NB4 (cell line): ENCODE data around the gene OSM.
A peak's percentile ranks its signal among the peaks of the same experiment; 100 is the strongest.

Experiments
- DNase-seq: peaks from one replicate; pipeline ENCODE4 v3.0.0; 2010; ENCODE audit warnings: low read depth
- H3K4me3 ChIP-seq: one replicate; pipeline ENCODE4 v1.5.1; 2011; ENCODE audit warnings: mild to moderate bottlenecking, low read depth, low read length, moderate library complexity
- CTCF ChIP-seq: IDR thresholded peaks from one replicate; pipeline ENCODE4 v1.5.1; 2012; ENCODE audit warnings: low read depth, low read length
- MAX ChIP-seq: IDR thresholded peaks from 2 replicates; pipeline ENCODE4 v1.6.1; 2011; ENCODE audit warnings: low read depth, low read length
- MYC ChIP-seq: IDR thresholded peaks from 2 replicates; pipeline ENCODE4 v1.6.1; 2011; ENCODE audit warnings: low read depth, low read length
- POLR2A ChIP-seq: IDR thresholded peaks from 2 replicates; pipeline ENCODE4 v1.6.1; 2011; ENCODE audit warnings: mild to moderate bottlenecking; ENCODE audit not compliant: insufficient read length; ENCODE audit errors: extremely low read depth

Gene OSM

GRCh38 chr22:30263883-30264282, 2.8 kb downstream of the OSM start:
- no peak for DNase-seq
- no peak overlapping the region for H3K4me3 ChIP-seq
- TF ChIP-seq MAX (no peak), MYC (no peak), POLR2A (no peak), CTCF (no peak)

GRCh38 chr22:30262917-30263741, 3.5 kb downstream of the OSM start:
- peak; percentile 90 for DNase-seq
- TF ChIP-seq CTCF (peak; percentile 86), POLR2A (no peak), MYC (peak; percentile 8; the same call in 1 of the 2 replicates), MAX (peak; percentile 56)
- peak overlapping the region; percentile 41 for H3K4me3 ChIP-seq

- no peak overlapping the region for H3K4me3 ChIP-seq
- TF ChIP-seq POLR2A (no peak), MAX (no peak), MYC (no peak), CTCF (no peak)
- no peak for DNase-seq
Observed at GRCh38 chr22:30262112-30262511, 4.5 kb downstream of the OSM start.

- no peak overlapping the region for H3K4me3 ChIP-seq
- TF ChIP-seq POLR2A, result no peak
- no peak for TF ChIP-seq MYC
- TF ChIP-seq CTCF, result no peak
- TF ChIP-seq MAX, result no peak
- DNase-seq, result peak; percentile 44
Observed at GRCh38 chr22:30261134-30261533, 5.5 kb downstream of the OSM start.

- TF ChIP-seq POLR2A (no peak), MYC (no peak), CTCF (no peak), MAX (no peak)
- no peak for DNase-seq
- H3K4me3 ChIP-seq, result no peak overlapping the region
Observed at GRCh38 chr22:30260682-30261081, 6.0 kb downstream of the OSM start.
